GM21576 (cell line): ENCODE measurements around the gene TNFSF9.
"Not testable (repeated sequence)": the region's sequence is repeated elsewhere in the genome, so short reads cannot be mapped to it uniquely, and the experiment has no call there.

Source experiments
- ATAC-seq: cut with Tn5 transposase; IDR thresholded peaks from one replicate; pipeline ENCODE4 v1.9.1; 2021; ENCODE audit warnings: mild to moderate bottlenecking, moderate library complexity; ENCODE audit not compliant: unreplicated experiment

Gene TNFSF9

DNA sequence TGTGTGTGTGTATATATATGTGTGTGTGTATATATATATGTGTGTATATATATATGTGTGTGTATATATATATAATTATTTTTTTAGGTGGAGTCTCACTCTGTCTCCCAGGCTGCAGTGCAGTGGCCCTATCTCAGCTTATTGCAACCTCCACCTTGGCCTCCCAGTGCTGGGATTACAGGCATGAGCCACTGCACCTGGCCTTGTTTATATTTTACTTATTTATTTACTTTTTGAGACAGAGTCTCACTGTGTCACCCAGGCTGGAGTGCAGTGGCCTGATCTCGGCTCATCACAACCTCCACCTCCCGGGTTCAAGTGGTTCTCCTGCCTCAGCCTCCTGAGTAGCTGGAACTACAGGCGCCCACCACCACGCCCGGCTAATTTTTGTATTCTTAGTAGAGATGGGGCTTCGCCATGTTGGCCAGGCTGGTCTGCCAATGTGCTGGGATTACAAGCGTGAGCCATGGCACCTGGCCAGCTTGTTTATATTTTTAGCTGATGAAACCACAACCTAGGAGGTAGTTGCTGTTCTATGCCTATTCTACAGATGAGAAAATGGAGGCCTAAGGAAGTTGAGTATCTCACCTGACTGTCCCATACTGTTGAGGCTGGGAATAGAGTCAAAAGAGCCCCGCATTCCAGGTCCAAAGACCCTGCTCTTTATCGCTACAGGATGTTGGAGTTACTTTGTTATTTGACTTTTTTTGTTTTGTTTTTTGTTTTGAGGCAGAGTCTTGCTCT, 22.6 kb upstream of the TNFSF9 start:
- ATAC-seq: not testable (repeated sequence)

- no peak for ATAC-seq
Measured at GRCh38 chr19:6509118-6509971, 21.5 kb upstream of the TNFSF9 start.

DNA sequence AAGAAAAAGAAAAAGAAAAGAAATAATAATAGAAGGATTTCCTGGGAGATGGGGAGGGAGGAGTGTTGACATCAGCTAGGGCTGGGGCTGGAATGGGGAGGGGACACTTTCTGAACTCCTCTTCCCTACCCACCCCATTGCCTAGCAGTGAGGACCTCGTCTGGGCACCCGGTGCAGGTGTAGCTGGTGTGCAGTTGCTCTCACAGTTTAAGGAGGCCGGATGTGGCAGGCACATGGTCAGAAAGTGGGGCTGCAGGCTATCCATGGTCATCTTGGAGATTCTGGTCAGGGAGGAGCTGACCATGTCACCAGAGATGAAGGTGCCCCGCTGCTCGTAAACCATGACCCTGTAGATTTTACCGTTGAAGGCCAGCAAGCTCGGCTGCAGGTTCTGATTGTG, 20.2 kb upstream of the TNFSF9 start:
- no peak for ATAC-seq

- no peak for ATAC-seq
Measured at GRCh38 chr19:6514089-6514488, 16.7 kb upstream of the TNFSF9 start.

DNA sequence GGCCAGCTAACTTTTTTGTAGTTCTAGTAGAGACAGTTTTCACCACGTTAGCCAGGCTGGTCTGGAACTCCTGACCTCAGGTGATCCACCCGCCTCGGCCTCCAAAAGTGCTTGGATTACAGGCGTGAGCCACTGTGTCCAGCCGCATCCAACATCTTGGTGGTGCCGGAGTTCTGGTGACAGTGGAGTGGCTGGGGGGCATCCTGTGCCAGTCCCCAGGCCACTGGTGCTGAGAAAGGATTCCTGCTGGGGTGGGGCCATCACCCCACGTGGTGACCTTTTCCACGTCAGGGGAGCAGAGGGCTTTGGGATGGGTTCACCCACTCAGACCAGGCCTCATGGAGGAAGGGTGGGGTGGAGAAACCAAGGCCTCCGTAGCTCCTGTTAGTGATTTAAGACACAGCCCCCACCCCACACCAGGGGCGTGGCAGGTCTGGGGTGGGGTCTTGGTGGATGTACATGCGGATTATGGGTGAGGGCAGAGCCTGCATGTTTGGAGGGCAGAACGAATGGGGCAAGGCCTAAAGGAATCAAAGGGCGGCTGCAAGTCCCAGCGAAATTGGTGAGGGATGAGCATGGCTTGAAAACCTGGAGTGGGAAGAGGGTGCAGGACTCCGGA, 15.8 kb upstream of the TNFSF9 start:
- ATAC-seq: no peak

DNA sequence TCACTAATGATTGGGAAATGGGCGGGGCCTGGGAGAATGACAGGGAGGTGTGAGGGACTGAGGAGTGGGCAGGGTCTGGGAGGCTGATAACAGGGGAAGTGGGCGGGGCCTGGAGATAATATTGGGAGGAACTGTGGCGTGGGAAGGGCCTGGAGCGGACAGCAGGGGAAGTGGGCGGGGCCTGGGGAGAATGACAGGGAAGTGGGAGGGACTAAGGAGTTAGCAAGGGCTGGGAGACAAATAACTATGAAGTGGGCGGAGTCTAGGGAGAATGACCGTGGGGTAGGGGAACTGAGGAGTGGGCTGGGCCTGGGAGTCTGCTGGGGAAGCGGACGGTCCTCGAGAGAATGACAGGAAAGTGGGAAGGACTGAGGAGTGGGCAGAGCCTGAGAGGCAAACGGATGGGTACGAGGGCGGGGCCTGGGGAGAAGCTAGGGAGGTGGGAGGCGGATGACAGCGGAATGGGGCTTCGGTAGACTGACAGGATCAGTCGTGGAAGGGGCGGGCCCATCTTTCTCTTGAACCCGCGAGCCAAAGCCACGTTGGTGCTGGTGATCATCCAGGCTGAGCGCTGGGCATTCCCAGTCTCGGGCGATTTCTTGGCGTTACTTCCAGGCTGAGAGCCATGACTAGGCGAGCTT, 14.7 kb upstream of the TNFSF9 start:
- peak; percentile 51 for ATAC-seq

DNA sequence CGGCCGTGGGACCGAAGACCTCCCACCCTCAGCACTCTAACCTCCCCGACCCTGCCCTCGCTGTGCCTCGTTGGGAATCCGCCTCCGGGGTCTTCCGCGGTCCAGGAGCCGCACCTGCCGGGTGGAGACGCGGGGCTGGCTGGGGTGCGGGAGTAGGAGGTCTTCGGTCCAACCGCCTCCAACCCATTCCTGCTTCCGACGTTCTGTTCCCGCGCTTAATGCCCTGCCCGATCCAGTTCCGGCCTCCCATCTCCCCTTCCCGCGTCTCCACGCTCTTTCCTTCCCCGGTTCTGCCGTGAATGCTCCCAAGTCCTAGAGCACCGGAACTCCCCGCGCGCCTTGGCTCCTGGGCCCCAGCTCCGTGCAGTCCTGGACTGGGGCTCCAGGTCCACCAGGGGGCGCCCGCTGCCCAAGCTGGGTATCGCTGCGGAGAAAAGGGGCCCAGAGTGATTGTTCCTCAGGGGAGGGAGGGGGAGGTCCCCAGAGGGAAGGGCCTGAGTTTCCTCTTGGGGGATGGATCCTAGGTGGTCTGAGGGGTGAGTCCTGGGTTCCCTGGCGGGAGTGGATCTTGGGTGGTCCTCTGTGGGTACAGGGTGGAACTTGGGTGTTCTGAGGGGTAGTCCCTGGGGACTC, 14.1 kb upstream of the TNFSF9 start:
- ATAC-seq: peak; percentile 46

DNA sequence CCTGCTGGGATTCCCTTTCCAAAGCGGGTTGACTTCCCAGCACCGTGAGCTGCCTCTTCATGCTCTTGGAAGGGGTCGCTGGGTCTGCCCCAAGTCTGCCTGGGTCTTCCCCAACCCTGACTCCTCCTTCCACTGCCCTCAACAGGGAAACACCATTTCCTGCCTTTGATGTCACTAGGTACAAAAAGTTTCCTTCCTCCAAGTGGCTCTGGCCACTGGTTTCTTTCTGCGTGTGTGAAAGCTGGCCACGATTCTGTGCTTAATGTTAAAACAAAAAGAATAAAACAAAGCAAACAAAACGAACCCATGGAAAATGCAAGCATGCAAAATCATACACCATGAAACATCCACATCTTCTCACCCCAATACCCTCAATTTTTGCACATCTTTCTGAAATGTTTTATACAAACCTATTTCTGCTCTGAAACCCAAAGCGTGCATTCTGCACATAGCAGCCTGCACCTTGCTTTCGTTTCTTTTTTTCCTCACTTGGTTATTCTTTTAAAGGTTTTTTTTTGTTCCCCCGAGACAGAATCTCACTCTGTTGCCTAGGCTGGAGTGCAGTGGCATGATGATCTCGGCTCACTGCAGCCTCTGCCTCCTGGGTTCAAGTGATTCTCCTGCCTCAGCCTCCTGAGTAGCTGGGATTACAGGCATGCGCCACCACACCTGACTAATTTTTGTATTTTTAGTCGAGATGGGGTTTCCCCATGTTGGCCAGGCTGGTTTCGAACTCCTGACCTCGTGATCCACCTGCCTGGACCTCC, 12.5 kb upstream of the TNFSF9 start:
- no peak for ATAC-seq

GRCh38 chr19:6519289-6519688, 11.5 kb upstream of the TNFSF9 start:
- ATAC-seq: no peak

GRCh38 chr19:6521718-6522646, 8.8 kb upstream of the TNFSF9 start:
- peak; percentile 38 for ATAC-seq

GRCh38 chr19:6522712-6523111, 8.1 kb upstream of the TNFSF9 start:
- ATAC-seq: no peak

DNA sequence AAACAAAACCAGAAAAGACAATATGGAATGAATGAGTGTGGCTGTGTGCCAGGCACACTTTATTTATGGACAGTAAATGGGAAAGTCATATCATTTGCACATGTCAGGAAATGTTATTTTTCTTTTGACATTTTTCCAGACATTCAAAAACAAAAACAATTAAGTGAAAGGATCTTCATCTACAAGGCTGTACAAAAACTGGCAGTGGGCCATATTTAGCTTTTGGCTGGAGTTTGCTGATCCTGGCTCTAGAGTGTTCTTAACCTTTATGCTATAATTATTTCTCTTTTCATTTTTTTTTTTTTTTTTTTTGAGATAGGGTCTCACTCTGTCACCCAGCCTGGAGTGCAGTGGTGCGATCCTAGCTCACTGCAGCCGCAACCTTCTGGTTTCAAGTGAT, 6.5 kb upstream of the TNFSF9 start:
- no peak for ATAC-seq

GRCh38 chr19:6527893-6528543, 2.8 kb upstream of the TNFSF9 start:
- peak; percentile 40 for ATAC-seq

DNA sequence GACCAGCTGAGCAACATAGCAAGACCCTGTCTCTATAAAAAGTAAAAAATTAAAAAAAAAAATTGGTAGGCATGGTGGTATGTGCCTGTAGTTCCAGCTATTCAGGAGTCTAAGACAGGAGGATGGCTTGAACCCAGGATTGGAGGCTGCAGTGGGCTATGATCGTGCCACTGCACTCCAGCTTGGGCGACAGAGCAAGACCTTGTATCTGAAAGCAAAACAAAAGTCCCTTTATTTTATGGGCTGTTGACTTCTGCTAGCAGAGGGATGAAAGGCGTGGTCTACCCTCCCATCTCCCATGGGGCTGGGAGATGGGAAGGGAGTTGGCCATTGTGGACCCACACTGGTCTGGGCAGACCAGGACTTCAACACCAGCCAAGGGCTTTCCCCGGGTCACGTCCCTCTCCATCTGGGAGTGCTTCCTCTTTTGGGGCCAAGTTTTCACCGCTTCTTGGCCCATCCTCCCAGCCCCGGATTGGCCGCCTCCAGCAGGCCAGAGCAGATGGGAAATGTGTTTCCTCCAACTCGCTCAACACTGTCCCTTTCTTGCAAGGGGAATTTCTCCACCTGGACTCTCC, 2.2 kb upstream of the TNFSF9 start:
- no peak for ATAC-seq

GRCh38 chr19:6529351-6529750, 1.5 kb upstream of the TNFSF9 start:
- no peak for ATAC-seq

DNA sequence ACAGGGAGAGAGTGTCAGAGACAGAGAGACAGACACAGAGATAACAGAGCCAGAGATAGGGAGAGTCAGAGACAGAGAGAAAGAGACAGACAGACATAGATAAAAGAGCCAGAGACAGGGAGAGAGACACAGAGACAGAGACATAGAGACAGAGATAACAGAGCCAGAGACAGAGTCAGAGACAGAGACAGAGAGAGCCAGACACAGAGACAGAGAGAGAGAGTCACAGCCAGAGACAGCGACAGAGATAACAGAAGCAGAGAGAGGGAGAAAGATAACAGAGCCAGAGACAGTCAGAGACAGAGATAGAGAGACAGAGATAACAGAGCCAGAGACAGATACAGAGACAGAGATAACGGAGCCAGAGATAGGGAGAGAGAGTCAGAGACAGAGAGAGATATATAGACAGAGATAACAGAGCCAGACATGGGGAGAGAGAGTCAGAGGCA, 865 bp upstream of the TNFSF9 start:
- ATAC-seq: no peak

DNA sequence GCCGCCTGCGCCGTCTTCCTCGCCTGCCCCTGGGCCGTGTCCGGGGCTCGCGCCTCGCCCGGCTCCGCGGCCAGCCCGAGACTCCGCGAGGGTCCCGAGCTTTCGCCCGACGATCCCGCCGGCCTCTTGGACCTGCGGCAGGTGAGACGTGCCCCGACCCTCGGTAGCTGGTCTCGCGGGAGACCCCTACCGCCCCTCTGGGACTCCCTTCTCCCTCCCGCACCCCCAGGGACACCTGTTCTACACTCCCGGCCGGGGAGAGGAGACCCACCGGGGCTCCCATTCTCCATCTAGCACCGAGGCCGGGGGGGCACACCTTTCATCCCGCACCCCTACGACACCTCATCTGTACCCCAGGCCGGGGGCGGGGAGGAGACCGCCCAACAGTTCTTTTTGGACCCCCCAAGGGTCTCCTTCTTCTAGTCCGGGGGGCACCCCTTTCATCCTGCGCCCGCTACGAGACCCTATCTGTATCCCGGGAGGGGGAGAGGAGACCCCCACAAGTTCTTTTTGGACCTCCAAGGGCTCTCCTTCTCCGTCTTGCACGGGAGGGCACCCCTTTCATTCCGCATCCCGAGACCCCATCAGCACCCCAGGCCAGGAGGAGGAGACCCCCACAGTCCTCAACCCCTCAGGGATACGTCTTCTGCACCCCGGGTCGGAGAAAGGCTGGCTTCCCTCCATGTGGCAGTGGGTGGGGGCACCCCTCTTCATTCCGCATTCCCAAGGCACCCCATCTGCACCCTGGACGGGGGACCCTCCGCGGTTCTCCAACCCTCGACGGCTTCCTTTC, 533 bp downstream of the TNFSF9 start:
- no peak for ATAC-seq

DNA sequence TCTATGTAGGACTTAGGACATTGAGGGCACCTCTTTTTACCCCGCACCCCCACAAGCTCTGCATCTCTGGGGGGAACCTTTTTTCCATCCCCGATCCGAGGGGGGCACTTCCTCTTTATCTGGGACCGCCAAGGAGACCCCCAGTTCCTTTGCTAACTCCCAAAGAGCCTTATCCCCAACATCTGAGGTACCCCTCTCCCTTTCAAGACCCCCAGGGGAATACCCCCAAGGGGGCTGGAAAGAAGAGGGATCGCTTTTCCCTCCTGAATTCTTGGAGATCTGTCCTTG, 1.1 kb downstream of the TNFSF9 start:
- ATAC-seq: no peak
